ENCODE results near the gene ZPR1.
"Not testable (repeated sequence)": the region's sequence is repeated elsewhere in the genome, so short reads cannot be mapped to it uniquely, and the experiment has no call there.

DNA sequence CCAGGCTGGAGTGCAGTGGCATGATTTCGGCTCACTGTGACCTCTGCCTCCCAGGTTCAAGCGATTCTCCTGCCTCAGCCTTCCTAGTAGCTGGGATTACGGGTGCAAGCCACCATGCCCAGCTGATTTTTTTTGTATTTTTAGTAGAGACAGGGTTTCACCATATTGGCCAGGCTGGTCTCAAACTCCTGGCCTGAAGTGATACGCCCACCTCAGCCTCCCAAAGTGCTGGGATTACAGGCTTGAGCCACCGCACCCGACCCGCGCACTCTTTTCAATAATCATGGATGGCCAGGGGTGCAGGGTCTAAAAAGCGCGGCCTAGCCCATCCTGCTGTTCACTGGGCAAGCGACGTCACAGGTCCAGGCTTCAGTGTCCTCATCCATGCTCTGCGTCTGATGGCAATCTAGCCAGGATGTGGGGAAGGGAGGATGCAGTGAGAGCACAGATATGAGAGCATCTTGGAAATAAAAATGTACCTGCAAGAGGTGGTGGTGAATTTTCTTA, 46.8 kb upstream of the ZPR1 start:
- TF ChIP-seq POLR2A, EP300 (IDR thresholded peaks at IDR 0.05): not testable (repeated sequence)

Measured in upper lobe of left lung (tissue), 4 donors.